ENCODE data around the gene OR8K3.

The OR8K3 gene

GRCh38 chr11:56314844-56315243 lies at the start of gene OR8K3:
Gene OR8K3 (plus strand): TSS chr11:56315144. CDS start chr11:56318307, 3,163 bp downstream.
- Mint-ChIP-seq H3K4me3 (no peak within 1 kb of the TSS), H3K4me1 (no peaks in the 10 kb centered on the region), H3K27ac (no peak within 1 kb of the TSS), H3K27me3 (ENCODE audit: low read depth) (no peaks in the 10 kb centered on the region), H3K36me3 (ENCODE audit: low read depth) (no peaks in the 10 kb centered on the region), H3K9me3 (no peaks in the 10 kb centered on the region)
- no peak for TF ChIP-seq CTCF (IDR thresholded peaks at IDR 0.05; ENCODE audit: unreplicated experiment in 3 of 3)

- H3K4me1 Mint-ChIP-seq: no peaks in the 10 kb centered on the region
- no peak for TF ChIP-seq CTCF (IDR thresholded peaks at IDR 0.05; ENCODE audit: unreplicated experiment in 3 of 3)
- H3K4me3 Mint-ChIP-seq: no peak overlapping the region
- no peaks in the 10 kb centered on the region for H3K27me3 Mint-ChIP-seq (ENCODE audit: low read depth)
- H3K9me3 Mint-ChIP-seq: no peaks in the 10 kb centered on the region
- no peak overlapping the region for H3K27ac Mint-ChIP-seq
- no peaks in the 10 kb centered on the region for H3K36me3 Mint-ChIP-seq (ENCODE audit: low read depth)
Measured at GRCh38 chr11:56271092-56271491, 43.9 kb upstream of the OR8K3 start.

GRCh38 chr11:56273854-56274253 lies 41.1 kb upstream of the OR8K3 start, which contains the start of gene OR5T1:
Gene OR5T1 (plus strand): TSS chr11:56274154. CDS start chr11:56275639, 1,485 bp downstream.
- no peak for TF ChIP-seq CTCF (IDR thresholded peaks at IDR 0.05; ENCODE audit: unreplicated experiment in 3 of 3)
- Mint-ChIP-seq H3K36me3 (ENCODE audit: low read depth) (no peaks in the 10 kb centered on the region), H3K27ac (no peak within 1 kb of the TSS), H3K27me3 (ENCODE audit: low read depth) (no peaks in the 10 kb centered on the region), H3K4me3 (no peak within 1 kb of the TSS), H3K9me3 (no peaks in the 10 kb centered on the region), H3K4me1 (no peaks in the 10 kb centered on the region)

GRCh38 chr11:56292154-56292553 lies 22.8 kb upstream of the OR8K3 start, which contains the start of gene OR8H1:
Gene OR8H1 (minus strand): TSS chr11:56292254. CDS start chr11:56291062, 1,192 bp downstream.
- H3K27me3 Mint-ChIP-seq (ENCODE audit: low read depth): no peaks in the 10 kb centered on the region
- H3K27ac Mint-ChIP-seq: no peak within 1 kb of the TSS
- no peak for TF ChIP-seq CTCF (IDR thresholded peaks at IDR 0.05; ENCODE audit: unreplicated experiment in 3 of 3)
- no peaks in the 10 kb centered on the region for H3K4me1 Mint-ChIP-seq
- H3K4me3 Mint-ChIP-seq: no peak within 1 kb of the TSS
- no peaks in the 10 kb centered on the region for H3K36me3 Mint-ChIP-seq (ENCODE audit: low read depth)
- H3K9me3 Mint-ChIP-seq: no peaks in the 10 kb centered on the region

- TF ChIP-seq CTCF (IDR thresholded peaks at IDR 0.05; ENCODE audit: unreplicated experiment in 3 of 3): no peak
- H3K9me3 Mint-ChIP-seq: no peaks in the 10 kb centered on the region
- H3K4me3 Mint-ChIP-seq: no peak overlapping the region
- no peaks in the 10 kb centered on the region for H3K4me1 Mint-ChIP-seq
- no peak overlapping the region for H3K27ac Mint-ChIP-seq
- H3K36me3 Mint-ChIP-seq (ENCODE audit: low read depth): no peaks in the 10 kb centered on the region
- no peaks in the 10 kb centered on the region for H3K27me3 Mint-ChIP-seq (ENCODE audit: low read depth)
Measured at GRCh38 chr11:56296898-56297297, 18.0 kb upstream of the OR8K3 start.

- Mint-ChIP-seq H3K36me3 (ENCODE audit: low read depth) (no peaks in the 10 kb centered on the region), H3K4me1 (no peaks in the 10 kb centered on the region), H3K27me3 (ENCODE audit: low read depth) (no peaks in the 10 kb centered on the region), H3K27ac (no peak overlapping the region), H3K4me3 (no peak overlapping the region), H3K9me3 (peaks cover 3% of the 10 kb centered on the region)
- TF ChIP-seq CTCF (IDR thresholded peaks at IDR 0.05; ENCODE audit: unreplicated experiment in 3 of 3): no peak
Measured at GRCh38 chr11:56307836-56308235, 7.1 kb upstream of the OR8K3 start.
